DMS153 treated with DMSO at 0.1 percent for 48 hours (cell line): ENCODE measurements around the gene GRIK1.
"Not testable (repeated sequence)": the region's sequence is repeated elsewhere in the genome, so short reads cannot be mapped to it uniquely, and the experiment has no call there.

Source experiments
- DNase-seq: peaks from one replicate; lab custom pipeline; 2025; ENCODE audit not compliant: unreplicated experiment; lab: John Stamatoyannopoulos, UW

GRIK1 gene

DNA sequence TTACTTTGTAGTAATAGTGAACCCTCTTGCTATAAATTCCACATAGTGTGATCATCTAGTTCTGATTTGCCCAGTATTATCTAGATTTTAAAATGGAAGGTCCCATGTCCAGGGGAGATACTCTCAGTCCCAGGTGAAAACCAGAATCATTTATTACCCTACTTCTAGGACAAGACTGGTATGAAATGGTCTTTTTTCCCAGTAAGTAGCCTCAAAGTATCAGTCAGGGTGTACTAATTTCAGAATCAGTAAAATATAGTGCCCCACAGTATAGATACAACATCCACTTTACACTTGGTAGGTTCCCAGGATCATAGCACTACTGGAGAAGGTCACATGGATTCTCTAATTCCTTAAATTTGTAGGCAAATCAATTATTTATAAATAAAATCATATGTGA lies 318.3 kb downstream of the GRIK1 start:
- DNase-seq: no peak

DNA sequence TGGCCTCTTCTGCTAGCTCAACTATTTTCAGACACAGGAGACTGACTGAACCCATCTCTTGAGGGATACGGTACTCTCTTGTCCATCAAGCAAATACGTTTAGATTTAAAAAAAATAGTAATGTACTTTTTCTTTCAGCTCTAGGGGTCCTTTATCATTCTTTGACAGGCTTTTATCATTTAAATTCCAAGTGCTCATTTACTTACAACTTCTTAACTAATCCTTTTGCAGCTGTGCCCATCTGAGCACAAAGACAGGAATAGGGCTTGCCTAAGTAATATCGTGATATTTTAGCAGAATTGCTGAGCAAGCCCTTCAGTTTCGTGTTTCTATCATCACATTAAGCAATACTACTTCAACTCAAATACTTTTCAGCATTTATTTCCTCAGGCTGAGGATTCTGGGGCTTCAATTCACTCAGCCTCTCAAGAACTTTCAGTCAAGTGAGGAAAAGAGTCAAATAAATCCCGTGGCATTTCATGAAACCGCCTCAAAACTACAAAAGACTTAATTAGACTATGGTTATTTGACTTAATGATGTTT lies 323.5 kb downstream of the GRIK1 start:
- DNase-seq: no peak

DNA sequence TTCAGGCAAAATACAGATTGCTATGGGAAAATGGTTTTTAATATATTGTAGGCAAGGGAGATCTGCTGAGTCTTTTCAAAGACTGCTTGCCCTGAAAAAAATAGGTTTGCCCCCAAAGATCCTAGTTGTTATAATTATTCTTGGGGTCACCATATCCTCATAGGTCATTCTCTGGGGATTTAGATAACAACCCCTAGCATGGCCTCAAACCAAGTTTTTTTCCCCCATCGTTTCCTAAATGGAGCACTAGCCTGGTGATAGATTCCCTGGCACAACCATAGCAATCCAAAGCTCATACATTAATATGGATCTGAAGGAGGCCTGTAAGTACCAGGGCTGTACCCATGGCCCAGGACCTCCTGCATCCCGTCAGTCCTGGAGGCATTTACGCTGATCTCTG lies 325.9 kb downstream of the GRIK1 start:
- no peak for DNase-seq

DNA sequence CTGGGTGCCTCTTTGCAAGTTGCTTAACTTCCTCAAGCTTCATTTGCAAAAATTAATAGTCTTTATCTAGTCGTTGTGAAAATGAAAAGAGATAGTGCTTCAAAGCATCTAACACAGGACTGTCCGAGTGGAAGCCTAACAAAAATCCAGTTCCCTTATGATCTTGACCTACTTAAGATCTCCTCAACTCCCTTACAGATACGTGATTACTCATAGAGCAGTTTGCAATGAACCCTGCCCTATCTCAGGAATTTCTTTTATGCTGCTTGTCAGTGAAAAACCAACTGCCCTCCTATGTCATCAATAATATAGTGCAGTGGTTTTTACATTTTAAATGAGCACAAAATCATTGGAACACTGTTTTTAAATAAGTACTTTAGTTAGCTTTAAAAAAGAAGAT lies 326.8 kb downstream of the GRIK1 start:
- no peak for DNase-seq

DNA sequence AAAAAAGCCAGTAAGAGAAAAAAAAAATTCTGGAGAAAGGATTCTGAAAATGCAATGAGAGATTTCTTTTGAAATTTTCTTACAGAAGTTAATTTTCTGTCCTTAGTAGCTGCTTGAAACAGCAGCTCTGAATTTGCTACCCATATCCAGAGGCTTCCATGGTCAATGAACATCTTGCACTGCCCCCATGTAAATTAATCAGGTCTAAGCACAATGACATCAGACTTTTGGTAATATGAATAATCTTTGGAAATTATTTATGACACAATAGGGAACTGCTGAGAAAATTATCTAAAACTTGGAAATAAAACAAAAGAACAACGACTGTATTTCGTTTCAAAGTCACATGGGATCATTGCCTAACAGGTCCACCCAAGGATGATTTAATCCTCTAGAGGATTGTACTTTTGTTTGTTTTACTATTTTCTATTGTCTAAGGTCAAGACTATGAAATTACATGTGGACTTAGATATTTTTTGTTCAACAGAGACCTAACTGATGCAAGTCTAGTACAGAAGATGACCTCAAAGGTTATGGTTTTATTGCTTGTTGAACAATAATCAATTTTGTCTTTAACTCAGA lies 328.9 kb downstream of the GRIK1 start:
- DNase-seq: no peak

DNA sequence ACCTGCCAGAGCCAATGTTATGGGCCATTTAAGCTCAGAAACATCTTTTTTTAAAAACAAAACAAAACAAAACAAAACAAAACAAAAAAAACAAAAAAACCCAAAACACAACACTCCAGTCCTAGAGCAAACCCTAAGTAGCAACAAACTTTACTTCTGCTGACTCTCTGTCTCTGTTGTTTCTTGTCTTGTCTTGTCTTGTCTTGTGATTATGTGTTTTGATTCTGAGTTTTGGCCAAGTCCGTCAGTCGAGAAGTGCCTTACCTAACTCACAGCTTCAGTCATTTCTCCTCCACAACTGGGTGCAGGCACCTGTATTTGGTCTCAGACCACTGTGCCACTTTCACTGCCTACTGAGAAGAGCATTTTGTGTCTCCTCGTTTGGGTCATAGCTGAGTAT lies 333.2 kb downstream of the GRIK1 start:
- no peak for DNase-seq

DNA sequence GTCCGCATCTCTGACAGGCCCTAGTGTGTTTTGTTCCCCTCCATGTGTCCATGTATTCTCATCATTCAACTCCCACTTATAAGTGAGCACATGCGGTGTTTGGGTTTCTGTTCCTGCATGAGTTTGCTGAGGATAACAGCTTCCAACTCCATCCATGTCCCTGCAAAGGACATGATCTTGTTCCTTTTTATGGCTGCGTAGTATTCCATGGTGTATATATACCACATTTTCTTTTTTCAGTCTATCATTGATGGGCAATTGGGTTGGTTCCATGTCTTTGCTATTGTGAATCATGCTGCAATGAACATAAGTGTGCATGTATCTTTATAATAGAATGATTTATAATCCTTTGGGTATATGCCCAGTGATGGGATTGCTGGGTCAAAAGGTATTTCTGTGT lies 334.6 kb downstream of the GRIK1 start:
- not testable (repeated sequence) for DNase-seq

DNA sequence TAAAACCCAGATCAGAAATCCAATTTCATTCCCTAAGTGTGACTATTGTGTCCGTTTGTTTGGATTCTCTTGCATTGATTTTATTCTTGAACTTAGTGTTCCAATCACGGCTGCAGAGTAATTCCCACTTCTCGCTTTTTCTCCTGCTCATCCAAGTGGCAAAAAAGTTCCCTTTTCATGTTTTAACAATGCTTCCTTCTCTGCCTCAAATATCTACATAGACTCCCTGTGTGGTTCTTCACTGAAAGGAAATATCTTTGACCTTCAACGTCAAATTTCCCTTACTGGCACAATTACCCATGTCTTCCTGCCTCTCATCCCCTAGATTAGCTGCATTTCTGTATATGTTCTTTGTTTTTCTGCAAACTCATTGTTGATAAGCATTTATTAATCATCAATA lies 335.7 kb downstream of the GRIK1 start:
- DNase-seq: no peak

DNA sequence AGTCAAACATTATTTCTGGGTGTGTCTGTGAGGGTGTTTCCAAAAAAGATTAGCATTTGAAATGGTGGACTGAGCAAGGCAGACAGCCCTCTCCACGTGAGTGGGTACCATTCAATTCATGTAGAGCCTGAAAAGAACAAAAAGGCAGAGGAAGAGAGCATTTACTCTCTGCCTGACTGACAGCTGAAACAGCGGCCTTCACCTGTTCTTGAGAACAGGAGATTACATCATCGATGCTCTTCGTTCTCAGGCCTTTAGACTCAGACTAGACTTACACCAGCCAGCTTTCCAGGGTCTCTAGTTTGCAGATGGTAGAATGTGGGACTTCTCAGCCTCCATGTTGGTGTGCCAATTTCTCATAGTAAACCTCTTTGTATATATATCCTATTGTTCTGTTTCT lies 338.7 kb downstream of the GRIK1 start:
- DNase-seq: no peak

DNA sequence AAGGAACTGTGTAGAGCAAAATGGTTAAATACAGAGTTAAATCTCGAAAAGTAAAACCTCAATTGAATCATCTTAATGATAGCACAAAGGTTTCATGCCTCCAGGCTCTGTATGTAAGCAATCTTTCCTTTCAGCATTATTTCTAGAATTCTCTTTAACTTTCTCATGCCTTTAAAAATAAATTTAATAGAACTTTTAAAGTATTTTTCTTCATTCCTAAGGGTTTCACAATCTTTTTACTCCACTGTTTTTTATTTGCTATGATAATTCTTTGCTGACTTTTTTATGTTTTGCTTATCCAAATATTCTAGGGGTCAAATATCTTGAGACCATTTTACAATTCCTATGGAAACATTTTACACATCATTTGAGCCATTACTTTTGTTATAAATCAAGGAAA lies 353.1 kb downstream of the GRIK1 start:
- no peak for DNase-seq

DNA sequence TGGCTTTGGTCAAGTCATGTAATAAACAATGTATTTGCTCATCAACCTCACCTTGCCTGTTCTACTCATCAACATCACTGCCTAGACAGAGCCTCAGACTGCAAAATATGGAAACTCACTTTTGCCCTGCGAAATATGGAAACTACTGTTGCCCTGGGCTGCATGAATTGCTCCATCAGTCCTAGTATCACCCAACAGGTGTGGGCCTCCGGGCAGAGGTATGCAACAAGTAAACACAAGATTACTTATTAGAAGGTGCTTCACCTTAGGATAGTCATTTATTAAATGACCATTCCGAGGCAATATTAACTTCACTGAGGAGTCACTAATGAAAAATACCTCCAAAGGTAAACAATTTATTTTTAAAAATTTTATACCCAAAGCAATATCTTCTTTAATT lies 354.3 kb downstream of the GRIK1 start:
- DNase-seq: no peak

DNA sequence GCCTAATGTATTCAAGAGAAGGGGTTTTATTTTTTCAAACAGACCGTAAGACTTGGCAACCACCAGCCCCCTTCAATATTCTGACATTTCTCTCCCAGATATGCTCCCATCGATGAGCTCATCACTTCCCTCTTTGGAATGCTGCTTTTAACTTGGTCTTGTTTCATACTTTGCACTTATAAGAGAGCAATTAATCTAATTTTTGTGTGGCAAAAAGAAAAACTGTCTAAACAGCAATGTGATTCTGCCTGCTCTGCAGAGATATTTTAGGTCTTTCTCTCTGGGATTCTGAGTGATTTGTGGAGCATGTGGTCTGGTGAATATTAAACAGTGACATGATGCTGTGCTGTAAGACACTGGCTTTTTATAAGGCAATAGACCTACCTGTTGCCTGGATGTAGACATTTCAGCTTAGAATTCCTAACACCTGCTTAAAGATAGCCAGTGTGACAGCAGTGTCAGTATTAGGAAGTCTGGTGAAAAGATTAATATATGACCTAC lies 356.3 kb downstream of the GRIK1 start:
- no peak for DNase-seq

DNA sequence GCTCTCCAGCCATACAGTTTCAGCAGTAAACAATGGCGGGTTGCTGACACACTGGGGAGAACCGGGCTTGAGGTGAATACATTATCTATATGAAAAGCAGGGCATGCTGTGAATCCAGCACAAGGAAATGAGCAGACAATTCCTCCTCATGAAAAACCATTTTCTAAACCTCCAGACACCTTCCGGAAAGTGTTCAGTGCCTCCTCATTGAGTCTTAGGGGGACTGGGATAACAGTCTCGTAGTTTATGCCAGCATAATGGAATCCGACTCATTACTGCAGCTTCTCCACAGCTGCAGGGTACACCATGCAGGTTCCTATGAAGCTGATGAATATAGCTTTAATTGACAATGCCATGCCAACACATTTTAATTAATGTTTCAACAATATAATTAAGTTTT lies 356.9 kb downstream of the GRIK1 start:
- DNase-seq: no peak

DNA sequence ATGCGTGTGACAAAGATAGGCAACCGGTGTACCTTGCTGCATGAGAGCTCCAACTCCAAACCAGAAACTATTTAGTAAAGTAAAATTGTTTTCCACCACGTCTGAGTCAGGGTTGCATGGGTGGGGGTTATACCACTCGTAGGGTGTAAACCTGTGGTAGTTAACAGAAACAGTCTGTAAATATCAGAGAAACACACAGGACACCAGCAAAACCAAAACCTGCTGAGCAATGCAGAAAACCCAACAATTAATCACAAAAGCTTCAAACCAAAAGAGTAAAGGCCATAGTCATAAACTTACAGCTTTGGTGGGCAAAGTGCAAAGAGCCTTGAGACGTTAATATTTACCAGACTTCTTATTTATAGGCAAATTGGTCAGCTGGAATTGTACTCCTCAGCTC lies 358.4 kb downstream of the GRIK1 start:
- DNase-seq: no peak

DNA sequence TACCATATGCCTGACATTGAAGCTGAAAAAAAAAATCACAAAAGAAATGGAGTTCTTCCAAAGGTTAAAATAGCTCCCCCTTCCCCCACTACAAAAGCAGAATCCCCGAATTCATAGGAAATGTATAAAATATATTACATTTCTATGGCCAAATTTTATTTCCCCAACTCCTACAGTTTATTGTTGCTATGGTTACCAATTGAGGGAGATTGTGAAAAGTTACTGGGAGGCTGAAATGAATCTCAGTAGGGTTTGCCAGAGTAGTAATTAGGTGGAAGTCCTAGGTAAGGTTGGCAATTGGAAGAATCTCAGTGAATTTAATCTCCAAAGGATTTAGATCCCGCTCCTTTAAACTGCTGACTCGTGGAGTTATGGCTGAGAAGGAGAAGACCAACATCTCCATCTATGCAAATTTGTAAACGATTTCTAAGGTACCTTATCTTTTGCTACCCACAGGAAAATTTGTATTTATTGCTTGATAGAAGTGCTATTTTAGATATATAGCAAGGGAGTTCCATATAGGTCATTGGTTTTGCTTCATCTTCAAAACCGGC lies 359.0 kb downstream of the GRIK1 start:
- DNase-seq: no peak

DNA sequence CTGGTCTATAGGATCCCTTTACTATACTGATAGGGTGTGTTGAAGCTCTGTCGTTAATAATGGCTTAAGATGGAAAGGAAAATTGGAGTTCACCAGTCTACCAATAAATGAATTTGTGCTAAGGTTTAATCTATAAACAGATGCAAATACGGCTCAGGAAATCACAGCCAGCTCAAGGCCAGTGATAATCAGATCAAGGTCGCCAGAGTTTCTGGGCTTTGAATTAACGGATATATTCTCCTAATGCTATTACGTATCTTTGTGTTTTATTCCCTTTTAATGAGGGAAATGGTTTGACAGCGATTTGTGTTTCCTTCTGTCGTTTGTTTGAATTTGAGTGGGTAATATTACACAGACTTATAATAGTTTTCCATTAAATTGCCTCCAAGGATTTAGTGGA lies 361.5 kb downstream of the GRIK1 start:
- no peak for DNase-seq

DNA sequence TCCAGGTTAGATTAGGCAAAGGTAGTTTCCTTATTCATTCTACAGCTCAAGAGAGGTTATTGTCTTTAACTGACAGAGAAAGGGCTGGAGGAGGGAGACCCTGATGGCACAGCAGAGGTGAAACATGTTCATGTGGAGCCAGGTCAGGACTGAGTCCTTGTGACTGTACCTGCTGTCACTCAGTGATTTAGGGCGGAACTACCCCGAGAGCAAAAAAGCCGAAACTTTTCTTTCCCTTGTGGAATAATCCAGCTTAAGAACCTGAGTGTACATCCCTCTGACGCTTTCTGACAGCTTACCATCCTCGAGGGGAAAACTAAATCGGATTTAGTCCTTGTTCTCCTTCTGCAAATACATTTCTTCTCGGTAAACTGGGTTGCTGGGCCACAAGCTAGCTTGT lies 367.8 kb downstream of the GRIK1 start:
- no peak for DNase-seq

DNA sequence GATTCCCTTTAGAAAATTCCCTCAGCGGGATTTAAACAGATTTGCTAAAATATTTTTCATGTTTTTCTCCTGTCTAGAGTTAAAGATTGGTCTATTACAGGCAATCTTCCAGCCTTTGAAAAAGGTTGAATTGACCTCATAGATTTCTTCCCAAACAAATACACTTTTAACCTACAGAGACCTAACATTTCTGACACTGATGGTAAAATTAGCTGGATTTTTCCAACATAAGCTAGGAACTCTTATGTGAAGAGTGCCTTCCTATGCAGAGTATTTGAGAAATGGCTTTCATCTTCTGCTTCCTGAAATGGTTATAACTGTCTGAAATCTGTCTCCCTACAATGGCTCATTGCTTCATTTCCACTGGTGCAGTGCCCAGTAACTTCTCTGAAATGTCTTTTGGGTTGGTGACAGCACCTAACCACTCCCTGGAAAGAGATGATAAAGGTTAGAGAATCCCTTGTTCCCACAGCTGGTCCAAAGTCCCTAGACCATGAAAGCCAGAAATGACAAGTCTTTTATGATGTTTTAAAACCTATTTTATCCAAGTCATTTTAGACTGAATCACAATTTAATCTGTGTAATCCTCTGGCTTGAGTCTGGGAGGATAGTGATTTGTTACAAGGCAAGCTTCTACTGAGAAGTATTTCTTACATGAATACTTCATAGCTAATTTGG lies 371.6 kb downstream of the GRIK1 start:
- no peak for DNase-seq

DNA sequence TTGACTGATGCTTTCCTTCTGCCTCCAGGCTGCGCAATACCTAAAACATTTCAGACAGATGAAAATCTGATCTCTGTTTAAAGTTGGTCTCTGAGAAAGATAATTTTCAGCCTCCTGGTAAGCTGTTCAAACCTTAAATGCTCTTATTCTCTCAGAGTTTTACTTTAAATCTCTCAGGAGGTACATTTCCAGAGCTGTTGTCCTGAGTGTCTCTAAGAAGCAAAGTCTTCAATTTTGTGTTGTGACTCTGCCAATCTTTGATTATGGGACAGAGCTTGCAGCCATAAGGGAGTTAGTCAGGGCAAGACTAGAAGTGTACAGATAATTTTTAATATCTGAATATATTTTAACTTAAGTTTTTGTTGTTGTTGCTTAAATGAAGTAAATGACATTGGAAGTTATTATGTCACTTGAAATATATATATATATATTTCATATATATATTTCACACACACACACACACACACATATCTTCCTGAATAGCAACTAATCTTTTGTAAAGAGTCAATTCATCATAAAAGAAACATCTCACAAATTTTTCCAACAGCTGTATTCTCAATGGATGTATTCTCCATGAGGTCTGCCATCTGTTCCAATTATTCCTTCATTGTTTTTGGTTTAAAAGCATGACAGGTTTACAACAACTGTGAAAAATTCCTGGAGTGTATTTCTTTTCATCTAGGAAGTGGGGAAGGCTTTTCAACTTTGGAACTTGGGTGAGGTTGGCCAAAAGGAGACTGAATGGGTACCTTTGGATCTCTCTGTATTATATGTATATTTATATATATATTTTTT lies 381.7 kb downstream of the GRIK1 start:
- DNase-seq: no peak

DNA sequence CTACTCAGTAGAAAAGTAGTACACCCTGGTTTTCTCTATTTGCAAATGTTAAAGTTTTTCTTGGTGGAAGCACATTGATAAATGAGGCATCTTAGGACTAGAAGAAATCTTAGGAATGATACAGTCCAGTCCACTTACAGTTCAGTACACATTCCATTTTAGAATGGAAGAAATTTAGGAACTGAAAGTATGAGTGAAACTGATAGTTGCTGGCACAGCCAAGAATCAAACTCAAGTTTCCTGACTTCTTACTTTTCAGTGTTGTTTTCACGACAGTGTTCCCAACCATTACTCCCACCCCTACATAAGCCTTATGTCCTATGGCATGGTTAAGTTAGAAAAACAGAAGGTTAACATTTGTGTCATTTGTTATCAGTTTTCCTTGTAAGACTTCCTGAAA lies 382.6 kb downstream of the GRIK1 start:
- no peak for DNase-seq

DNA sequence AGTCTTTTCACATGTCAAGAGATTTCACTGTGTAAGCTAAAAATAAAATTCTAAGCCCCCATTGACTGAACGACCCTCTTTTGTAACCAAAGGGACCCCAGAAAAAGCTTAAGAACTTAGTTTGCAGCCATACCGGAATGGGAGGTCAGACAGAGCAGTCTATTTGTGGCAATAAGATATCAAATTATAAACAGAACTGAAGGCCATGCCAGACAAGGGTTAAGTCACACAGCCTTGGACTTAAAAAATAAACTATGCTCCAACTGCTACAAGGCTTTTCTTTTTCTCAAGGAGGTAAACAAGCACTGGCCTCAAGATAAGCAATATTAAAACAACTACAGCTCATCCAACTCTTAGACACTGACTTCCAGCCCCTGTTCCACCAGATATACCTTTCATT lies 384.2 kb downstream of the GRIK1 start:
- no peak for DNase-seq

DNA sequence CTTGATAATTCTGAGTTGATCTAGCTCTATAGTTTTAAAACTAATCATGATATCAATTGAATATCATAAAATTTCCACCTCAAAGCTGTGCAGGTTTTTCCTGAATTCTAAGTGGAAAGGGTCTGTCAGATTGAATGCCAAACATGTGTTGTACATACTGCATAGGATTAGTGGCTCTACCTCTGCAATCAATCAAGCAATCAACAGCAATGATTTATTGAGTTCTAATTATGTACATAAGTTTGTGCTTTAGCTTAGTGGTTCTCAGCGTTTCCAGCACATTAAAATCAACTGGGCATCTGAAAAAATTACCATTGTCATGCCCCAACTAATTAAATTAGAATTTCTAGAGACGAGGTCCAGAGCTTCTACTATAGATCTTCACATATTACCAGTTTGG lies 389.6 kb downstream of the GRIK1 start:
- DNase-seq: no peak
